ENCODE data around the gene NTNG2. TPM values are rescaled to one million over a fixed set of nuclear protein-coding genes. Genes with fewer than 3 reads are reported as not detected.
A peak's percentile ranks its signal among the peaks of the same experiment; 100 is the strongest.
"Not testable (repeated sequence)": the region's sequence is repeated elsewhere in the genome, so short reads cannot be mapped to it uniquely, and the experiment has no call there.

Gene NTNG2
- total and polyA plus RNA-seq, 10 of the 15 experiments (the other 5 are each of a cell fraction or from before 2014, with no cell fraction given): 0.37 to 0.79 (median 0.45) TPM; not detected in 6

- TF ChIP-seq IKZF1 (conservative IDR thresholded peaks at IDR 0.05) (no peak), RFX5 (IDR thresholded peaks at IDR 0.05; ENCODE audit: low read depth, low read length) (no peak), BCL3 (IDR thresholded peaks at IDR 0.05; ENCODE audit: borderline replicate concordance, insufficient read depth, low read depth, low read length, poor library complexity, severe bottlenecking) (no peak), MXI1 (IDR thresholded peaks at IDR 0.05; ENCODE audit: low read depth, low read length) (no peak), RAD21 (IDR thresholded peaks at IDR 0.05; ENCODE audit: insufficient read depth, low read depth, low read length) (peak; percentile 43)
Observed at GRCh38 chr9:132268725-132269352, 107.0 kb downstream of the NTNG2 start (continued).

GRCh38 chr9:132269704-132270516 is 108.1 kb downstream of the NTNG2 start:
- POLR2A ChIA-PET; H4K20me1 ChIP-seq (ENCODE audit: control insufficient read depth, insufficient read depth); H3K9me3 ChIP-seq (replicated peaks; ENCODE audit: control insufficient read depth, insufficient read depth, low read length); intact Hi-C loops (cut with micrococcal nuclease; ENCODE audit: unreplicated experiment); H3K9ac ChIP-seq (ENCODE audit: control insufficient read depth, insufficient read depth, low read length); H3K27ac ChIP-seq (ENCODE audit: control insufficient read depth, insufficient read depth); H2AFZ ChIP-seq (ENCODE audit: control insufficient read depth, low read depth, low read length); H3K4me1 ChIP-seq (ENCODE audit: control insufficient read depth, insufficient read depth, low read length); FAIRE-seq; H3K4me2 ChIP-seq (ENCODE audit: control insufficient read depth, insufficient read depth); H3K4me3 ChIP-seq; H3K79me2 ChIP-seq (ENCODE audit: control insufficient read depth, insufficient read depth, low read length); in situ Hi-C loops (cut with MboI); BruUV-seq (replicated peaks); H3K27me3 ChIP-seq (replicated peaks in 1 of 2; ENCODE audit: control insufficient read depth in 2 of 2, insufficient read depth in 2 of 2, low read length in 1 of 2): not testable (repeated sequence)
- ATAC-seq (peak; percentile 38), DNase-seq (ENCODE audit: low read depth, low spot score) (peak; percentile 17)
- 76% methylated on average over 10 of the region's 16 CpGs for WGBS (ENCODE audit: insufficient coverage, insufficient replicate concordance, low lambda C conversion rate, missing lambda C conversion rate)
- SMC1A ChIA-PET (ENCODE audit: uncharacterized antibody, unreplicated experiment): interaction anchor here (1.0 to 1.4 kb wide), 2 partner anchors 112 to 126 kb away, joined by 3 read pairs; no protein-coding TSS in a partner anchor
- CTCF ChIA-PET: interaction anchor here (0.6 to 5.5 kb wide), 15 partner anchors 8 to 708 kb away, joined by 3 to 29 read pairs (median 4); no protein-coding TSS in a partner anchor
- RAD21 ChIA-PET (ENCODE audit: unreplicated experiment): interaction anchor here (0.5 kb wide), 1 partner anchor 1286 kb away, joined by 3 read pairs; no protein-coding TSS in a partner anchor
- H3K36me3 ChIP-seq (ENCODE audit: control insufficient read depth in 2 of 2, insufficient read depth in 2 of 2, low read length in 1 of 2): peaks cover 14 to 56% of the 10 kb centered on the region in 2 experiments
- peak; percentile 91 for TF ChIP-seq BCL3 (IDR thresholded peaks at IDR 0.05; ENCODE audit: borderline replicate concordance, insufficient read depth, low read depth, low read length, poor library complexity, severe bottlenecking)
- peak; percentile 63 for TF ChIP-seq NFIC (IDR thresholded peaks at IDR 0.05; ENCODE audit: low read depth, low read length)
- peak; percentile 32; the same call in 1 of the 2 replicates for TF ChIP-seq FOXM1 (IDR thresholded peaks at IDR 0.05; ENCODE audit: low read depth, low read length)
- TF ChIP-seq POLR2A (IDR thresholded peaks at IDR 0.05; ENCODE audit: low read depth, low read length): peak; percentile 37; the same call in 1 of the 2 replicates
- TF ChIP-seq TCF3 (IDR thresholded peaks at IDR 0.05; ENCODE audit: borderline replicate concordance, insufficient read depth, low read depth, low read length): peak; percentile 74
- TF ChIP-seq POLR2AphosphoS5 (IDR thresholded peaks at IDR 0.05; ENCODE audit: low read length): peak; percentile 49; the same call in 1 of the 2 replicates
- peak in 1 of 2 experiments; percentile 64; a peak in 1 of 4 replicates for TF ChIP-seq EP300 (IDR thresholded peaks at IDR 0.05; ENCODE audit: borderline replicate concordance in 1 of 2, control insufficient read depth in 1 of 2, low read depth in 2 of 2, low read length in 2 of 2)
- peak; percentile 48 for TF ChIP-seq PBX3 (IDR thresholded peaks at IDR 0.05; ENCODE audit: insufficient replicate concordance, low read depth, low read length)
- peak; percentile 89 for TF ChIP-seq TCF12 (IDR thresholded peaks at IDR 0.05; ENCODE audit: low read depth, low read length)
- 0 out of 2 replicates have a peak, but pooled peaks have one; percentile 22 for TF ChIP-seq ATF2 (IDR thresholded peaks at IDR 0.05; ENCODE audit: low read length)
